ENCODE data around the gene SFMBT2.

DNA sequence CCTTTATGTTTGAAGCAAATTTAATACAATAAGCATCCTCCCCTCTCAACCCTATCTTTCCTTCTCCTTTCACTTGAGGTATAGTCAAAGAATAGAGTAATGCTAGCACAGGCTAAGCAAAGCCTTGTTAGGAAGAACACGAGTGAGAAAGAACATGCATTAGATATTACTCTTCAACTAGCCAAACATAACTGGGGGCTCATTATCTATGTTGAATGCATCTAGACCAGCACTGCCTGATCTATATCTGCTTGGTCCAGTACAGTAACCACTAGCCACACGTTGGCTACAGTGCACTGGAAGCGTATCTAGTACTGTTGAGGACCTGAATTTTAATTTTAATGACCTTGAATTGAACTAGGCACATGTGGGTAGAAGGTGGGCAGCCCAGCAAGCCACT is 21.0 kb downstream of the SFMBT2 start:
- TF ChIP-seq SUZ12 (IDR thresholded peaks at IDR 0.05; ENCODE audit: extremely low read depth, insufficient read depth, insufficient read length) = no peak
- TF ChIP-seq ZNF274 (IDR thresholded peaks at IDR 0.05; ENCODE audit: low read depth, low read length) = no peak

Data from NT2/D1 (cell line).